HUES64 (cell line): ENCODE measurements around the gene POU6F2.

Experiments used
- H3K27ac ChIP-seq: 2 replicates; pipeline ENCODE4 v1.7.0; 2013; ENCODE audit warnings: low read depth, low read length, inconsistent platforms
- H3K27me3 ChIP-seq: 2 replicates; pipeline ENCODE4 v1.6.1; 2013; ENCODE audit warnings: mild to moderate bottlenecking, low read length; ENCODE audit not compliant: insufficient read depth
- H3K36me3 ChIP-seq: 2 replicates; pipeline ENCODE4 v1.6.1; 2013; ENCODE audit warnings: mild to moderate bottlenecking, low read length; ENCODE audit not compliant: insufficient read depth
- H3K4me1 ChIP-seq: 2 replicates; pipeline ENCODE4 v1.6.1; 2013; ENCODE audit warnings: mild to moderate bottlenecking, low read length, moderate library complexity; ENCODE audit not compliant: insufficient read depth
- H3K4me3 ChIP-seq: 2 replicates; pipeline ENCODE4 v1.5.1; 2013; ENCODE audit warnings: mild to moderate bottlenecking, low read length, moderate library complexity
- H3K9ac ChIP-seq: 2 replicates; pipeline ENCODE4 v1.6.1; 2013; ENCODE audit warnings: mild to moderate bottlenecking, low read depth, low read length
- H3K9me3 ChIP-seq: 2 replicates; pipeline ENCODE4 v1.6.1; 2013; ENCODE audit warnings: low read depth, low read length; ENCODE audit not compliant: insufficient read depth
- WGBS: fragments of 150-250, 120-280 bp; methylation state at CpG from one replicate; pipeline ENCODE4 v1.1.7; 2013; ENCODE audit warnings: missing lambda C conversion rate; 5-methylcytosine and 5-hydroxymethylcytosine counted together

The POU6F2 gene

GRCh38 chr7:39465055-39465929 lies 487.6 kb downstream of the POU6F2 start:
- Histone ChIP-seq H3K27ac (no peak overlapping the region), H3K36me3 (no peaks in the 10 kb centered on the region), H3K4me3 (no peak overlapping the region), H3K27me3 (no peaks in the 10 kb centered on the region), H3K4me1 (peaks cover 42% of the 10 kb centered on the region), H3K9me3 (no peaks in the 10 kb centered on the region), H3K9ac (peak overlapping the region; percentile 32; the same call in 1 of the 2 replicates)
- 47% methylated on average over 16 of the region's 18 CpGs for WGBS

- H3K36me3 ChIP-seq = no peaks in the 10 kb centered on the region
- H3K27ac ChIP-seq = no peak overlapping the region
- no peaks in the 10 kb centered on the region for H3K9me3 ChIP-seq
- H3K9ac ChIP-seq = no peak overlapping the region
- peaks cover 20% of the 10 kb centered on the region for H3K4me1 ChIP-seq
- H3K27me3 ChIP-seq = no peaks in the 10 kb centered on the region
- 72% methylated on average over 2 of the region's 2 CpGs for WGBS
- H3K4me3 ChIP-seq = no peak overlapping the region
Observed at GRCh38 chr7:39468261-39468660, 490.6 kb downstream of the POU6F2 start.

- 83% methylated on average over 7 of the region's 7 CpGs for WGBS
Observed at GRCh38 chr7:39468808-39469374, 491.2 kb downstream of the POU6F2 start.

GRCh38 chr7:39480901-39481300 lies 503.2 kb downstream of the POU6F2 start:
- Histone ChIP-seq H3K4me1 (no peaks in the 10 kb centered on the region; the same call in 1 of the 2 replicates), H3K36me3 (no peaks in the 10 kb centered on the region), H3K9me3 (0 out of 2 replicates have a peak, but pooled peaks cover 3% of the 10 kb centered on the region), H3K27me3 (no peaks in the 10 kb centered on the region), H3K4me3 (no peak overlapping the region), H3K27ac (no peak overlapping the region), H3K9ac (no peak overlapping the region)

More at GRCh38 chr7:39468808-39469374, 491.2 kb downstream of the POU6F2 start:
- Histone ChIP-seq H3K9me3 (no peaks in the 10 kb centered on the region), H3K27ac (no peak overlapping the region), H3K4me3 (no peak overlapping the region), H3K36me3 (no peaks in the 10 kb centered on the region), H3K4me1 (peaks cover 20% of the 10 kb centered on the region), H3K27me3 (no peaks in the 10 kb centered on the region), H3K9ac (no peak overlapping the region)

GRCh38 chr7:39488467-39489393 lies 511.0 kb downstream of the POU6F2 start:
- H3K36me3 ChIP-seq = no peaks in the 10 kb centered on the region
- no peaks in the 10 kb centered on the region for H3K9me3 ChIP-seq
- 88% methylated on average over 7 of the region's 7 CpGs for WGBS
- H3K4me3 ChIP-seq = no peak overlapping the region
- H3K9ac ChIP-seq = no peak overlapping the region
- no peak overlapping the region for H3K27ac ChIP-seq
- no peaks in the 10 kb centered on the region for H3K4me1 ChIP-seq
- no peaks in the 10 kb centered on the region for H3K27me3 ChIP-seq

GRCh38 chr7:39490296-39490695 lies 512.6 kb downstream of the POU6F2 start:
- no peaks in the 10 kb centered on the region for H3K27me3 ChIP-seq
- WGBS = 93% methylated on average over 2 of the region's 2 CpGs
- no peak overlapping the region for H3K9ac ChIP-seq
- no peak overlapping the region for H3K27ac ChIP-seq
- no peaks in the 10 kb centered on the region for H3K9me3 ChIP-seq
- no peak overlapping the region for H3K4me3 ChIP-seq
- H3K36me3 ChIP-seq = no peaks in the 10 kb centered on the region
- H3K4me1 ChIP-seq = no peaks in the 10 kb centered on the region

- no CpG with 5 or more reads among the region's 1 CpG for WGBS
Observed at GRCh38 chr7:39493934-39494333, 516.2 kb downstream of the POU6F2 start.

GRCh38 chr7:39501358-39501757 lies 523.6 kb downstream of the POU6F2 start:
- no peak overlapping the region for H3K9ac ChIP-seq
- no peaks in the 10 kb centered on the region for H3K9me3 ChIP-seq
- H3K27me3 ChIP-seq = no peaks in the 10 kb centered on the region
- H3K4me3 ChIP-seq = no peak overlapping the region
- no peaks in the 10 kb centered on the region for H3K36me3 ChIP-seq
- WGBS = 88% methylated on average over 3 of the region's 3 CpGs
- H3K4me1 ChIP-seq = no peaks in the 10 kb centered on the region
- H3K27ac ChIP-seq = no peak overlapping the region

More at GRCh38 chr7:39493934-39494333, 516.2 kb downstream of the POU6F2 start:
- Histone ChIP-seq H3K9ac (no peak overlapping the region), H3K4me3 (no peak overlapping the region), H3K27ac (no peak overlapping the region), H3K9me3 (no peaks in the 10 kb centered on the region), H3K27me3 (no peaks in the 10 kb centered on the region), H3K36me3 (no peaks in the 10 kb centered on the region), H3K4me1 (no peaks in the 10 kb centered on the region)

GRCh38 chr7:39504963-39505362 lies 527.3 kb downstream of the POU6F2 start:
- H3K4me3 ChIP-seq = no peak overlapping the region
- H3K9me3 ChIP-seq = no peaks in the 10 kb centered on the region
- no peaks in the 10 kb centered on the region for H3K27me3 ChIP-seq
- 75% methylated on average over 3 of the region's 3 CpGs for WGBS
- no peak overlapping the region for H3K27ac ChIP-seq
- no peak overlapping the region for H3K9ac ChIP-seq
- no peaks in the 10 kb centered on the region for H3K4me1 ChIP-seq
- no peaks in the 10 kb centered on the region for H3K36me3 ChIP-seq

GRCh38 chr7:39507866-39508551 lies 530.3 kb downstream of the POU6F2 start:
- H3K4me1 ChIP-seq = peaks cover 3% of the 10 kb centered on the region
- WGBS = 92% methylated on average over 8 of the region's 8 CpGs
- no peak overlapping the region for H3K27ac ChIP-seq
- H3K36me3 ChIP-seq = no peaks in the 10 kb centered on the region
- H3K9me3 ChIP-seq = no peaks in the 10 kb centered on the region
- H3K4me3 ChIP-seq = no peak overlapping the region
- no peak overlapping the region for H3K9ac ChIP-seq
- no peaks in the 10 kb centered on the region for H3K27me3 ChIP-seq
